HCT116 (cell line): ENCODE measurements around the gene DIDO1.

Experiments
- EGR1 ChIP-seq: IDR thresholded peaks from 2 replicates; pipeline ENCODE4 v1.6.1; 2012; ENCODE audit warnings: low read depth
- POLR2A ChIP-seq: IDR thresholded peaks from 2 replicates; pipeline ENCODE4 v1.7.0; 2011; ENCODE audit warnings: borderline replicate concordance; ENCODE audit not compliant: insufficient read depth, insufficient read length; ENCODE audit errors: extremely low read depth
- POLR2AphosphoS5 ChIP-seq: IDR thresholded peaks from 2 replicates; pipeline ENCODE4 v1.6.1; 2011; ENCODE audit warnings: mild to moderate bottlenecking, low read depth, low read length, moderate library complexity
- REST ChIP-seq: IDR thresholded peaks from 2 replicates; pipeline ENCODE4 v1.6.1; 2012; ENCODE audit warnings: low read depth
- TF ChIP-seq, protein P1 (sequence below), 3 experiments: fragments of 200-600 bp in 1 of 3; sonication (generic) in 1 of 3; IDR thresholded peaks in 2 of 3; conservative IDR thresholded peaks in 1 of 3; 2 replicates each; pipeline ENCODE4 v1.5.1; 2012 to 2017; ENCODE audit warnings: low read depth in 2 of 3, low read length in 2 of 3, antibody characterized with exemption in 1 of 3, borderline replicate concordance in 1 of 3, control low read depth in 1 of 3, mild to moderate bottlenecking in 1 of 3, mixed read lengths in 1 of 3, mixed run types in 1 of 3, moderate library complexity in 1 of 3; ENCODE audit not compliant: insufficient read depth in 1 of 3
- TF ChIP-seq, protein P2 (sequence below): IDR thresholded peaks from 2 replicates; pipeline ENCODE4 v1.6.1; 2012

GRCh38 chr20:62899633-62900051, 26.7 kb downstream of the DIDO1 start:
- TF ChIP-seq, protein P1, sequence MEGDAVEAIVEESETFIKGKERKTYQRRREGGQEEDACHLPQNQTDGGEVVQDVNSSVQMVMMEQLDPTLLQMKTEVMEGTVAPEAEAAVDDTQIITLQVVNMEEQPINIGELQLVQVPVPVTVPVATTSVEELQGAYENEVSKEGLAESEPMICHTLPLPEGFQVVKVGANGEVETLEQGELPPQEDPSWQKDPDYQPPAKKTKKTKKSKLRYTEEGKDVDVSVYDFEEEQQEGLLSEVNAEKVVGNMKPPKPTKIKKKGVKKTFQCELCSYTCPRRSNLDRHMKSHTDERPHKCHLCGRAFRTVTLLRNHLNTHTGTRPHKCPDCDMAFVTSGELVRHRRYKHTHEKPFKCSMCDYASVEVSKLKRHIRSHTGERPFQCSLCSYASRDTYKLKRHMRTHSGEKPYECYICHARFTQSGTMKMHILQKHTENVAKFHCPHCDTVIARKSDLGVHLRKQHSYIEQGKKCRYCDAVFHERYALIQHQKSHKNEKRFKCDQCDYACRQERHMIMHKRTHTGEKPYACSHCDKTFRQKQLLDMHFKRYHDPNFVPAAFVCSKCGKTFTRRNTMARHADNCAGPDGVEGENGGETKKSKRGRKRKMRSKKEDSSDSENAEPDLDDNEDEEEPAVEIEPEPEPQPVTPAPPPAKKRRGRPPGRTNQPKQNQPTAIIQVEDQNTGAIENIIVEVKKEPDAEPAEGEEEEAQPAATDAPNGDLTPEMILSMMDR (IDR thresholded peaks at IDR 0.05 in 2 of 3, conservative IDR thresholded peaks at IDR 0.05 in 1 of 3; ENCODE audit: borderline replicate concordance in 1 of 3, insufficient read depth in 1 of 3, low read depth in 2 of 3, low read length in 2 of 3): no peak
- TF ChIP-seq POLR2A: no peak
- no peak for TF ChIP-seq REST
- TF ChIP-seq, protein P2, sequence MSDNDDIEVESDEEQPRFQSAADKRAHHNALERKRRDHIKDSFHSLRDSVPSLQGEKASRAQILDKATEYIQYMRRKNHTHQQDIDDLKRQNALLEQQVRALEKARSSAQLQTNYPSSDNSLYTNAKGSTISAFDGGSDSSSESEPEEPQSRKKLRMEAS: no peak
- TF ChIP-seq EGR1: no peak
- no peak for TF ChIP-seq POLR2AphosphoS5
